G401.6 (cell line): ENCODE data around the gene PARP8.
"Not testable (repeated sequence)": the region's sequence is repeated elsewhere in the genome, so short reads cannot be mapped to it uniquely, and the experiment has no call there.

Source experiments
- FAIRE-seq: peaks from 2 replicates; lab custom pipeline; 2012; peaks lifted over from hg19 to GRCh38; lab: Jason Lieb, UNC

Gene PARP8

DNA sequence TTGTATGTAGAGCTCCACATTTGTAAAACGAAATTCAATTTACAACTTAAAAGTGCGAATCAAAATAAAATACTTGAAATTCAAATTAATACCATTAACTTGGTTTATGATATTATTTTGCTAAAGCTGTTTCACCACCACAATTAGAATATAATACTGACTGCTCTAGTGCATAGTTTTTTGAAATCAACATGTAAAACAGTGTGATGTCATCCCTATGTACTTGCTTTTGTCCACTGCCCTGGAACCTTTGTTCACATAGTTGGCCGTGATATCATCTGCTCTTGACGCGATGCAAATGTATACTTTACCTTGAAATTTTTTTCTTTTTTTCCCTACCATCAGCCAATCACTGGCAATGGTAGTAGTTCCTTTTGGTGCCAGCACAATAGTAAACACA, 125.4 kb downstream of the PARP8 start:
- no peak for FAIRE-seq

DNA sequence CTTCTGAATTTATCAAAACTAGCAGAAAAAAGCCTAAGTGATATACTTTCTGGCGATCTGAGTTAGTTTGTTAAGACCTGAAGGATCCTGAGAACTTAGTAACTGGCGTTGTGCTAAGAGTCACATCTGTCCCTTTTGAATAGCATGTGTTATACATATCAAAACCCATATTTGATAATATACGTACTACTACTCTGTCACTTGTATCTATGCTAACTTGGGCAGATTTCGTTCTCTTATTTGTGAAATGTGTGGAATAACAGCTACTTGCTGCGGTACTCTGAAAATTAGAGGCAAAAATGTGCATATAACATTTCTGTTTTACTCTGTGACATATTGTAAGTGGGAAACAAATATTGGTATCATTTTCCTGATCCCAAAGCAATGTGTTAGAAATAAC, 126.4 kb downstream of the PARP8 start:
- no peak for FAIRE-seq

DNA sequence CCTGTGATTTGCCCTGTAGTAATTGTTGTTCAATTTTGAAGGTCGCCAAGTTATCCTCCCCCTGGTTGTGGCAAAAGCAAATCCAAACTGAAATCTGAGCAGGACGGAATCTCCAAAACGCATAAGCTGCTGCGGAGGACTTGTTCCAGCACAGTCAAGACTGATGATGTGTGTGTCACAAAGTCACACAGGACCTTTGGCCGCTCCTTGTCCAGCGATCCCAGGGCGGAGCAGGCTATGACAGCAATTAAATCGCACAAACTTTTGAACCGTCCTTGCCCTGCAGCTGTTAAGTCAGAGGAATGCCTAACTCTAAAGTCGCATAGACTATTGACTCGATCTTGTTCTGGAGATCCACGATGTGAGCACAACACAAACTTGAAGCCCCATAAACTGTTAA, 128.4 kb downstream of the PARP8 start:
- no peak for FAIRE-seq

DNA sequence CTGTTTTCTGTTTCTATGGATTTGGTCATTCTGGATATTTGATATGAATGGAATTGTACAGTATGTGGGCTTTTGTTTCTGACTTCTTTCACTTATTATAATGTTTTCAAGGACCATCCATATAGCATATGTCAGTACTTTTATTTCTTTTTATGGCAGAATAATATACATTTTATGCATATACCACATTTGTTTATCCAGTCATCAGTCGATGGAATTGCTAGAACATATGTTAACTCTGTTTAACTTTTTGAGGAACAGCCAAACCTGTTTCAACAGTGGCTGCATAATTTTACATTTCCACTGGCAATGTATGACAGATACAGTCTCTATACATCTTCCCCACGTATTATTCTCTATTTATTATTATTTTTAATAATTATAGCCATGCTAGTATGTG, 131.6 kb downstream of the PARP8 start:
- FAIRE-seq: no peak

DNA sequence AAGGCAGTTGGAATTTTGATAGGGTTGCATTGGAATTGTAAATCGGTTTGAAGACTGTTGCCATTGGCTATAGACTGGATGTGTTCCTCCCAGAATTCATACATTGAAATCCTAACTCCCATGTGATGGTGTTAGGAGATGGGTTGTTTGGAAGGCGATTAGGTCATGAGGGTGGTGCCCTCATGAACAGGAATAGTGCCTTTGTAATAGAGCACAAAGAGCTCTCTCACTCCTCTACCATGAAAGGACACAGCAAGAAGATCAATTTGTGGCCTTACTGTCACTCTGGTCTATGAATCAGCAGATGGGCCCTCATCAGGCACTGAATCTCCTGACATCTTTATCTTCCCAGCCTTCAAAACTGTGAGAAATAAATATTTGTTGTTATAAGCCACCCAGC, 133.2 kb downstream of the PARP8 start:
- no peak for FAIRE-seq

DNA sequence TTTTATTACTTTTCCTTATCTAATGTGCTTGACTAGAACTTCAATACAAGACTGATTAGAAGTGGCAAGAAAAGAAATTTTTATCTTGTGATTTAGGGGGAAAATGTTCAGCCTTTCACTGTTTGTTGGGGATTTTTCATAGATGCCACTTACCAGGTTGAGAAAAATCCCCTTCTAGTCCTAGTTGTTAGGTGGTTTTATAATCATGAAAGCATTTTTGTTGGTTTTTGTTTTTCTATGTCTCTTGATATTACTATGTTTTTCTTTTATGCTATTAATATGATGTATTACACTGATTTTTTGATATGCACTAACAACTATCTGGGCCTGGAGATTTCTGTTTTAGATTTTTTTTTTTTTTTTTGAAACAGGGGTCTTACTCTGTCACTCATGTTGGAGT, 134.0 kb downstream of the PARP8 start:
- no peak for FAIRE-seq

DNA sequence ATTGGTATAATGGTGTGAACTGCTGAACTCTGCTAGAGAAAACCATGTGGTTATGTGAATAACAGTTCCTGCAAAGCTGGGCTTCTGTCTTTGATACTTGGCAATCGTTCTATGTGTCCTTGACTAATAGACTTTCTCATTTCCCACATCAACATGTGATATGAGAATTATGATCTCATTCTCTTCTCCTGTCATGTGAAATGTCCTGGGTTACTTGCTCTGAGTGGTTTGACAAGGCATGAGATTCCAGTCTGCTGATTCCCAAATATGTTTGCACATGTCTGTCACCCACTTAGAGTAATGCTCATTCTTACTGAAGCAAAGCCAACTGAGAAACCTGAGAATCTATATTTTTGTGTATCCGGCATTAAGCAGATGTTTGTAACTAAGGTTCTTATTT, 141.2 kb downstream of the PARP8 start:
- no peak for FAIRE-seq

DNA sequence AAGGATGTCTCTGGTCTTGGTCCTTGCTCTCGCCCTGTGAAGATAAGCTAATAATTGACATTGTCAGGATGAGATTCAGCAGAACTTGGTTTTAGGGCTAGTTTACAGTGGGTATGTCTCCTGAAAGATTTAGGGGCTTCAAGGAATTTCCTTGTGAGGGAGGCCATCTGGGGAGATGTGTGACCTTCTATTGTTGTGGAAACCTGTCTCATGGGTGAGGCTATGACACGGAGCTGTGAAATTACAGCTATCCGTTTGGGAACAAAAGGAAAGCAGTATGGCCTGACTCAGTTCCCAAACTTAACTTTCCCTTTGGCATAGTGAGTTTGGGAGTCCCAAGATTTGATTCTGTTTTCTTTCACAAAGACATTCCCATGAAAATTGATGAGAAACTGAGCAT, 142.0 kb downstream of the PARP8 start:
- no peak for FAIRE-seq

DNA sequence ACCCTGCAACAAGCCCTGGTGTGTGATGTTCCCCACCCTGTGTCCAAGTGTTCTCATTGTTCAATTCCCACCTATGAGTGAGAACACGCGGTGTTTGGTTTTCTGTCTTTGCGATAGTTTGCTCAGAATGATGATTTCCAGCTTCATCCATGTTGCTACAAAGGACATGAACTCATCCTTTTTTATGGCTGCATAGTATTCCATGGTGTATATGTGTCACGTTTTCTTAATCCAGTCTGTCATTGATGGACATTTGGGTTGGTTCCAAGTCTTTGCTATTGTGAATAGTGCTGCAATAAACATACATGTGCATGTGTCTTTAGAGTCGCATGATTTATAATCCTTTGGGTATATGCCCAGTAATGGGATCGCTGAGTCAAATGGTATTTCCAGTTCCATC, 145.3 kb downstream of the PARP8 start:
- not testable (repeated sequence) for FAIRE-seq

DNA sequence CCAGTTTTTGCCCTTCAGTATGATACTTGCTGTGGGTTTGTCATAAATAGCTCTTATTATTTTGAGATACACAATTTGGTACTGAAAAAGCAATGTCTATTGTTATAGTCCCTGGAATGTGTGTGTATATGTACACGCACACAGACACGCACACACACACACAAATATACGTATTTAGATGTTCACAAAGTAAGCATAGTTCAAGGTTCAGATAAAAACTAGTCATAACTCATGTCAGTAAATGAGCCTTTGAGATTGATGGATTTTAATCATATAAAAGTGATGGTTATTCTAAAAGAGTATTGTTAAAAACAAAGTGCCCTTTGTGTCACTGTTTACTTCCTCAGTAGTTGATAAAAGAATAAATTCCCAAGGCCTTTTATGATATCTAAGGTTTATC, 147.3 kb downstream of the PARP8 start:
- FAIRE-seq: no peak

DNA sequence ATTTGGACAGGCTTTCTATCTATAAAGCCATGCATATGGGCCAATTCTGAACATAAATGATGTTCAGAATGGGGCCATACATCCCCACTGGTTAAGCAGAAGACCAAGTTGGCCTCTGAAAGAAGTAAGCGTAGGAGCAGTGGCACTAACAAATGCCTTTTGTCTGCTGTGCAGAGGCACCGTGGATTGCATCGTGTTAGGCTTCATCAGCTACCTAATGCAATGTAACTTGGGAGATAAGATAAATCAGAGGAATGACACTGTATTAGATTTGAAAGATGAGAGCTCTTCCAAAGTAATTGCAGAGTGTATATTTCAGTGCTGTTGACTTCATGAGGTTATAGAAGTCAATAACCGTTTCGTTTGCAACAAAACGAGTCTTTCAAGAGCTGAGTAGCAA, 148.1 kb downstream of the PARP8 start:
- FAIRE-seq: no peak

DNA sequence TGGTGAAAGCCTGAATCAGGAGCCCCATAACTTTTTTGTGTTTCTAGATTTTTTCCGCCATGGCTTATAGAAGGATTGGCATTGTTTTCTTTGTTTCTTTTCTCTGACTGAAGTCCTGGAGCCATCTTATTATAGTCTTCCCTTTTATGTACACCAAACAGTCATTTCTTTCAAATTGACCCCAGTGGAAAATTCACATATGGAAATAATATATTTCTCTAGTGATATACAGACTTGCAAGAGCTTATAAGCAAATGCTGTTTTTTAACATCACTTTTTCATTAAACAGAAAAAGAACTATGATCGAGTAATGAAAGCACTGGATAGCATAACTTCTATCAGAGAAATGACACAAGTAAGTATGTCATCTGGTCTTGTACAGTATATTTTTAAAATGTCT, 155.6 kb downstream of the PARP8 start:
- no peak for FAIRE-seq

DNA sequence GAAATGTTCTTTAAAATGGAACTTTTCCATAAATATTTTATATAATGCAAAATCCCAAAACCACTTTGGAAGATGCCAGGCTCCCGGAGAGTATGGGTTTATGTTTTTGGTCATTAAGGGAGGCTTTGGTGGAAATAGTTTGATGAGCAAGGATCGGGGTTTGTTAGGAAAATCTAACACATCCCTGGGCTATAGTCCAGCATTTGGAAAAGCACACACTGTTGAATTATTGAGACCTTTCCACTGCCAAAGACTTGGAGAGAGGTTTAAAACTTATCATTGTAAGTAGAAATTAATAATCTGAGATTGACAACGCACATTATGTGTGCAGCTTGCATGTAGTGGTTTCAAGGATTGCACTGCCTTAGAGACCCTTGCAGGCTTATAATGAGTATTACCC, 156.3 kb downstream of the PARP8 start:
- no peak for FAIRE-seq

DNA sequence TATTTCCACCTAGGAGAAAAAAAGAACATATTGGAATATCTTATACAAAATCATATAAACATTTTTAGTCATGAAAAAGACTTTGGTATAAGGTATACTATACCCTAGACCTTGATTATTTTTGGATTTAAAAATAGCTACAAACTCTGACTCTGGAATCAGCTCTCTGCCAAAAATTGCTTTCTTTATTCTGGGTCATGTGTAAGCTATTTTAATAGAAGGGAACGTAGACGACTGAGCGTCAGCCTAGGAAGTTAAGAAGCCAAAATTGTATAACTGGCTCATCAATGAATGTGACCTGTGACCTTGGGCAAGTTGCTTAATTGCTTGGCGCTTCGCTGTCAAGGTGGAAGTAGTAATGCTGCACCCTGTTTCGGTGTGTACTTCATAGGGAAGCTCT, 157.1 kb downstream of the PARP8 start:
- no peak for FAIRE-seq

DNA sequence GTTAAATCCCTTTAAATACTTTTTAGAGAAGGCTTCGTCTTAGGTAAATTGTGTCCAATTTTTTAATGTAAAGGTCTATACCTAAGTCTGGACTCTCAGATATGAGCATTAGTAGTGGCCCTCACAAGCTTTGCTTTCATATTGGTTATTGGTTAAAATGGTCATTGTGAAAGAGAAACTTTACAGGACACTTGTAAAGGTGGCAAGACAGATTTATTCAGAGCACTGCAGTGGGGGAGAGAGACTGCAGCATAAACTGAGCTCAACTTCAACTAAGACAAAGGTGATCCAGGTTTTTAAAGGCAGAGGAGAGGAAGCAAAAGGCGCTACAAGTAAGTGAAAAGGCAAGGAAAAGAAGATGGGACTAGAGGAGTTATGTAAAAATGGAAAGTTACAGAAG, 157.7 kb downstream of the PARP8 start:
- FAIRE-seq: no peak

DNA sequence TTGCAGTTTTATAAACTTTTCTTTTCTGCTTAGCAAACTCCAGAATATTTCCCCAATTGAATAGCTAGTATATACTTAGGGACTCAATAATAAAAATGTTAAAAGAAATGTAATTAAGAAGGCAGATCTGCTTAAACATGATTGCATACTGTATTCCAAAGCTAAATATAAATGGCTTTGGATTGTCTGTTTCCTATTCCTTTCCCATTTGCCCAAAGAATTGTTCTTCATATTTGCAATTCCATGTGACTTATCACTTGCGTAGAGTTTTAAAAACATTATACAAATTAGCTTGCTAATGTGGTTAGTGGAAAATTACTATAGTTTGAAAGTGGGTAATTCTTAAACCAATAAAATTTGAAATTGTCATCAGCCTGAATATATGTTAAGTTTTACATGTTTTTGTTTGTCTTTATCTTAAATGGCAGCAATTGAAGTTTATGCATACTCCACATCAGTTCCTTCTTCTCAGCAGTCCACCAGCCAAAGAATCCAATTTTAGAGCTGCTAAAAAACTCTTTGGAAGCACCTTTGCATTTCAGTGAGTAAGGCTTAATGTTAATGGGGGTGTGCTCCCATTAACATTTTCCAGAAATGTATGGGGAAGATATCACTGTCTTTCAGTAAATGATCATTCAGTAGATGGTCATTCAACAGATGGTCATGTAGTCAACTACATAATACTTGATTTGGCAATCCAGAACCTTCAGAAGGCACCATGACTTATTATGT, 161.2 kb downstream of the PARP8 start:
- FAIRE-seq: no peak

DNA sequence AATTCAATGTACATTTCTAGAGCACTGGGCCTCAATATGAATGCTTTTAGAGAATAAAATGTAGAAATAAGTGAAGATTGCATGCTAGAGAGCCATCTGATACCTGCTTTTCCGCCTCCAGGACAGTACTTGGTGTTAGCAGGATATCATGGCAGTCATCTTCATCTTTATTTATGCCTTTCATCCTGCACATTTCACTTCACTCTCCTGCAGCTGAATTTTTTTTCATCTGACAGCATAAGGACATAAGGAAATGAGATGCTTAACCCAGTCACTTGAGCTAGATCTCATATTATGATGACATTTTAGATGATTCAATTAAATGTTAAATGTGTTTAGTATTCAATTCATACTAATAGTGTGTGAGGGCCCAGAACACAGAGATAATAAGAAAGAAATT, 162.6 kb downstream of the PARP8 start:
- FAIRE-seq: no peak

DNA sequence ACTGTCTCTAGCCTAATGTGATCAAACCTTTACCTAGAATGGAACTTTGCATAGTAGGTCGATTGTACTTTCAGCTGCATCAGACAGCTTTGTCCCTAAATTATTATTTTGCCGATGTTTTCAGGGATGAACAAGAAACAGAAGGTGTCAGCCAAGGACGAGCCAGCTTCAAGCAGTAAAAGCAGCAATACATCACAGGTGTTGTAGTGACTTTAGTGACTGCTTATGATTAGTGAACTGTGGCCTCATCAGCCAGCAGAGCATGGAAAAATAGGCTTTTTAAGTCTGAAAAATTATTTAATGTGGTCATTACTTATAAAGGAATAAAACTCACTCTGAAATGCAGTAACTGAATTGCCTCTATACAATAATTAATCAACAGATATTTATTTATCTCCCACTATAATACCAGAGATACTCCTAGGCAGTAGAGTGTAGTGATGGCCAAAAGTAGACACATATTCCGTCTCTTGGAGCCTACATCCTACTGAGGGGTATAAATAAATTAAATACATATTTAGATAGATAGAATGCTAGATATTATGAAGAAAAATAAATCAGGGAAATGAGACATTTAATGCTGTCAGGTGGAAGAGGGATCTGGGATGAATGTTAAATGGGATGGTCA, 166.3 kb downstream of the PARP8 start:
- no peak for FAIRE-seq

DNA sequence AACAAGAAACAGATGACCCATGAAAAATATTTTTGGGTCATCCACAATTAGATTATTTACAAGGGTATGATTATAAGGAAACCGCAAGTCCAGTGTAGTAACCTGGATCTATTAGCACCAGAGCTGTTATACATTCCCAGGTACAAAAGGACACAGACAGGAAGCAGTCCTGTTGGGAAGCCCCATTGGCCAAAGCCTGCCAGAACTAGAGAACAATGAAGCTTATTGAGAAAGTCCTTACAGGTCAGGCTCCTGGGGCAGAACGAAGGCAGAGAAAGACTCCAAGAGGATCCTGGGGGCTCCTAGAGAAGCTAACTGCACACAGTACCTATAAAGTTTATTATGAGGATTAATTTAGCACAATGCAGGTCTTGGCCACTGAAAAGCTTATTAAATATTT, 169.9 kb downstream of the PARP8 start:
- no peak for FAIRE-seq

DNA sequence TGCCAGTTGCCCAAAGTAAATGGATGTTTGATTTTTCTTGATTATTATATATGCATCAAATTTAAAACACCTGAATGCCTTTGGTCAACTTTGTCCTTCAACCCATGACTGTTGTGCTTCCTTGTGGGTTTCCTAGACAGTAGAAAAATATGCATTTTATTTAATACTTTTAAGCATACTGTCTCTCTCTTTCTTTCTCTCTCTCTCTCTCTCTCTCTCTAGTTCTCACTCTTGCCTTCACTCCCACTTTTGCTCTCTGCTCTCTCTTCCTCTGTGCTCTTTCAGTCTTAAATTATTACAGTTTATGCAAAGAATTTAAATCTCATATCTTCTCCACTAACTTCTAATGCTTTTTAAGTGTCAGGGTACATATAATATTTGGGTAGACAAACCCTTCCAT, 173.0 kb downstream of the PARP8 start:
- FAIRE-seq: no peak

DNA sequence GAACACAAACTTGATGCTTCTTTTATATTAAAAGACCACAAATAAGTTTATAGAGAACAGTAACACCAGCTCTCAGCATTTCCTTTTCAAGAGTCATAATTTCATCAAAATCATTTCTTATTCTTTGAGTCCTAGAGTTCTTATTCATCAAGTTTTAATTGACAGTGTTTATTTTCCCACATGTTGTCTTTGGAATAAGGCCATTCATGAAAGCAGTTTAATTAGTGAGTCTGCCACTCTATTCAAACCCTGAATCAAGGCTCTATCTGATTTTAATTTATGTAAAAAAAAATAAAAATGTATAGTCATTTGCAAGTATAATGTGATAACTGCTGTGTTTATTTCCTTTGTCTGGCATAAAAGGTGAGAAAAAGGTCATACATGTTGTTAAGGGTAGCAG, 176.7 kb downstream of the PARP8 start:
- no peak for FAIRE-seq

DNA sequence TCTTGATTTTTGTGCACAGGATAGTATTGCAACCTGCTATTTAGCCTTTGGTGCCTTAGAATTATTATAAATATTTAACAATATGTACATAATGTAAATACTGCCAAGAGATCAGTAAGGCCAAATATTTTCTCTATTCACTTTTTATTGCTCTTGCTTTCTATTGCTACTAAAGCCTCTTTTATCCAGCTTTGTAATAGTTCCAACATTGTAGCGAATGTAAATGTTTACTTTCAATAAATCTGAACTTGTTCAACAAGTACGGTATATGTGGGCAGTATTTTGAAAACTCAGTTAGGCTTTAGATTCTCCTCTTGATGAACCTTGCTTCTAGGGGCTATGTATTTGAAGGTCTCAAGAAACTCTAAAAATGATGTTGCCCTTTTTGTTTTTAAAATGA, 179.8 kb downstream of the PARP8 start:
- no peak for FAIRE-seq

DNA sequence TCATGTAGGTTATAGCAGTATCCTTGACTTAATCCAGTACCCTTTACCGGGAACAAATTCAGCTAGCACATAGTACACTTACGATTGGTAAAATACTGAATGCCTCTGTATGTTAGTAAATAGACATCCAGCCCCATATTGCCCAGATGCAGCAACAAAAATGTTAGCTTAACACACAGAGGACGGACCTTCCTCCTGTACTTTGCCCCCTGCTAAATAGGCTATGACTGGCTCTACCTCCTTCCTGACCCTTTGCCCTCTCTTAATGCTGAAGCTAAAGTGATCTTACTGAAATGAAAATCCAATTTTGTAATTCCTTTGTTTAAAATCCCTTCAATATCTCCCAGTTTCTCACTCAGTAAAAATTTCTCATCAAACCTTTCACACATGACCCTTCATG, 183.1 kb downstream of the PARP8 start:
- FAIRE-seq: no peak

DNA sequence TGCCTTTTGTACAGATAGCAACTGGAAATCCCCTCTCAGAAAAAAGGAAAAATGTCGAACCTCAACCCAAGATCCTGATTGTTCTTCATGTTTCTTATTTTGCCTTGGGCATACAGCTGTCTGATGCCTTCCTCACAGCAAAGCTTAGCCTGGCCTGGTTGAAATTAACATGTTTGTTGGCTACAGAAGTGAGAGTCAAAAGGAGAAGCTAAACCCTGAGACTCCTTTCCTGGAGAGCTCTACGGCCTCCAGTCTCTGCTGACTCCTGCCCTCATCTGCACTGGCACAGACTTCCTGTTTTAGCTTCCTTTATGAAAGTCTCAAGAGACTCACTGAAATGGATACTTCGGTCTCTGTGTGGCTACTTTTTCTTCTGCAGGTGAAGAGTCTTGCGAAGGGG, 186.7 kb downstream of the PARP8 start:
- FAIRE-seq: no peak

DNA sequence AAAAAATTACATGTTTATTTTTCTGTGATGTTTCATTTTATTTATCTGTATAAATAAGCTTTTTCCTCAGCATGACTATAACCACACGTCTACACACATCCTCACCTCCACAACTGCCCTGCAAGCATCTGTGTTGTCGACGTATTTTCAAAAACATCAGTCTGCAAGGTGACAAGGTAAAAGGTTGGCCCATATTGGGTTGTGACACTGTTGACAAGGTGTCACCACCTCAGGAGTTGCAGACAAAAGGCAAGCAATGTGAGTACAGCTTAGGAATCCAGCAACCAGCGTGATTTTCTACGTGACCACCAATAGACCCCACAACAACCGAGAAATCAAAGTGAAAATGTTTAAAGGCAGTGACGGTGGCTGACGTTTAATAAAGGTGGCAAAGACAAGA, 187.6 kb downstream of the PARP8 start:
- FAIRE-seq: no peak
